Testis (tissue), 2 donors: ENCODE results near the gene MRPL27.

Source experiments
- CTCF ChIP-seq, 3 experiments: fragments of 450-650 bp in 2 of 3; fragments of 200-600 bp in 1 of 3; sonication (generic) in 1 of 3; IDR thresholded peaks; one replicate each; pipeline ENCODE4 v1.5.1; 2016 to 2019; ENCODE audit warnings: antibody characterized with exemption in 3 of 3, mild to moderate bottlenecking in 2 of 3, moderate library complexity in 1 of 3
- POLR2A ChIP-seq: fragments of 450-650 bp; IDR thresholded peaks from one replicate; pipeline ENCODE4 v1.6.1; 2017; ENCODE audit warnings: antibody characterized with exemption, mild to moderate bottlenecking, moderate library complexity

- TF ChIP-seq CTCF (IDR thresholded peaks at IDR 0.05), result no peak
- TF ChIP-seq POLR2A, result no peak
Measured at GRCh38 chr17:50372222-50372757, 694 bp downstream of the MRPL27 start.
